ENCODE data around the gene GPR142. TPM values are rescaled to one million over a fixed set of nuclear protein-coding genes. Genes with fewer than 3 reads are reported as not detected.
A peak's percentile ranks its signal among the peaks of the same experiment; 100 is the strongest.

Gene GPR142
- total RNA-seq, 1 donor from 2014 or later, result not detected

GRCh38 chr17:74390680-74391653 lies 23.7 kb downstream of the GPR142 start:
- intact Hi-C loops (cut with DNase I), result no loop called here
- no peak for DNase-seq (ENCODE audit: low spot score in 2 of 2)
- no peaks in the 10 kb centered on the region for H3K36me3 ChIP-seq
- peaks cover 0 to 15% of the 10 kb centered on the region in 2 donors for H3K4me1 ChIP-seq
- no peak overlapping the region for H3K4me3 ChIP-seq
- H3K27ac ChIP-seq, result no peak overlapping the region
- TF ChIP-seq CTCF (IDR thresholded peaks at IDR 0.05), result no peak
- H3K27me3 ChIP-seq, result no peaks in the 10 kb centered on the region
- H3K9me3 ChIP-seq, result no peaks in the 10 kb centered on the region

GRCh38 chr17:74391771-74392170 lies 24.5 kb downstream of the GPR142 start:
- Histone ChIP-seq H3K27me3 (no peaks in the 10 kb centered on the region), H3K4me1 (peaks cover 0 to 13% of the 10 kb centered on the region in 2 donors), H3K36me3 (no peaks in the 10 kb centered on the region), H3K27ac (no peak overlapping the region), H3K4me3 (no peak overlapping the region), H3K9me3 (no peaks in the 10 kb centered on the region)
- TF ChIP-seq CTCF (IDR thresholded peaks at IDR 0.05), result no peak
- DNase-seq (ENCODE audit: low spot score in 2 of 2), result no peak
- intact Hi-C loops (cut with DNase I), result no loop called here

- TF ChIP-seq CTCF (IDR thresholded peaks at IDR 0.05), result no peak
Measured at GRCh38 chr17:74392848-74393247, 25.5 kb downstream of the GPR142 start.

GRCh38 chr17:74393346-74393942 lies 26.1 kb downstream of the GPR142 start:
- Histone ChIP-seq H3K9me3 (no peaks in the 10 kb centered on the region), H3K27me3 (no peaks in the 10 kb centered on the region), H3K36me3 (no peaks in the 10 kb centered on the region), H3K4me3 (no peak overlapping the region), H3K4me1 (peaks cover 0 to 13% of the 10 kb centered on the region in 2 donors), H3K27ac (peak overlapping the region; percentile 54 to 65)
- DNase-seq (ENCODE audit: low spot score in 2 of 2), result peak; percentile 38 to 72
- TF ChIP-seq CTCF (IDR thresholded peaks at IDR 0.05), result no peak
- intact Hi-C loops (cut with DNase I), result no loop called here

More at GRCh38 chr17:74392848-74393247, 25.5 kb downstream of the GPR142 start:
- peaks cover 0 to 13% of the 10 kb centered on the region in 2 donors for H3K4me1 ChIP-seq
- DNase-seq (ENCODE audit: low spot score in 2 of 2), result no peak
- H3K4me3 ChIP-seq, result no peak overlapping the region
- H3K27me3 ChIP-seq, result no peaks in the 10 kb centered on the region
- H3K9me3 ChIP-seq, result no peaks in the 10 kb centered on the region
- intact Hi-C loops (cut with DNase I), result no loop called here
- no peaks in the 10 kb centered on the region for H3K36me3 ChIP-seq
- H3K27ac ChIP-seq, result peak overlapping the region; percentile 54 to 65

- no peak for TF ChIP-seq CTCF (IDR thresholded peaks at IDR 0.05)
- intact Hi-C loops (cut with DNase I), result no loop called here
- H3K27ac ChIP-seq, result peak overlapping the region; percentile 49 to 65
Measured at GRCh38 chr17:74394275-74394950, 27.1 kb downstream of the GPR142 start.

More at GRCh38 chr17:74394275-74394950, 27.1 kb downstream of the GPR142 start:
- H3K27me3 ChIP-seq, result no peaks in the 10 kb centered on the region
- H3K9me3 ChIP-seq, result no peaks in the 10 kb centered on the region
- H3K36me3 ChIP-seq, result no peaks in the 10 kb centered on the region
- peaks cover 0 to 13% of the 10 kb centered on the region in 2 donors for H3K4me1 ChIP-seq
- DNase-seq (ENCODE audit: low spot score in 2 of 2), result no peak
- H3K4me3 ChIP-seq, result no peak overlapping the region
